HepG2 (cell line): Measurements from ENCODE around the gene TRMU. TPM values are rescaled to one million over a fixed set of nuclear protein-coding genes. Genes with fewer than 3 reads are reported as not detected.

Source experiments
- ATAC-seq: fragments of 200-7000 bp; cut with Tn5 transposase; 3 replicates; pipeline ENCODE4 v1.9.1; 2020; ENCODE audit warnings: mild to moderate bottlenecking, moderate library complexity
- BruUV-seq: library from RNA; stranded (reverse); fragments of 400-500 nt; replicated peaks from 2 replicates; lab custom pipeline; 2021; lab: Mats Ljungman, UMichigan
- CTCF ChIA-PET: fragments of 300-600 bp; formaldehyde crosslinking; extraction: SDS; loops from one replicate; lab custom pipeline; 2021; ENCODE audit warnings: low total read pairs, inconsistent platforms, low intra/inter-chr PET ratio; lab: Yijun Ruan, JAX
- POLR2A ChIA-PET: fragments of 350-600 bp; sonication (Branson Sonifier 250); formaldehyde crosslinking; loops from one replicate; lab custom pipeline; 2020; ENCODE audit warnings: antibody characterized with exemption, inconsistent platforms; lab: Yijun Ruan, JAX
- DNase-seq: peaks from one replicate; pipeline ENCODE4 v3.0.0-alpha.2; 2015; ENCODE audit warnings: low spot score
- FAIRE-seq: peaks from 3 replicates; lab custom pipeline; 2011; peaks lifted over from hg19 to GRCh38; lab: Jason Lieb, UNC
- H2AFZ ChIP-seq: one replicate; pipeline ENCODE4 v1.6.1; 2011; ENCODE audit warnings: low read length, inconsistent platforms
- H3K27ac ChIP-seq: fragments of 300-600 bp; 3 replicates; pipeline ENCODE4 v1.8.0; 2011; ENCODE audit warnings: mixed run types, mild to moderate bottlenecking, mixed read lengths, low read length, inconsistent platforms; ENCODE audit not compliant: insufficient read depth; ENCODE audit errors: extremely low read length
- H3K27me3 ChIP-seq, 2 experiments: fragments of 200-600 bp in 1 of 2; 2 replicates in 1 of 2; 3 replicates in 1 of 2; pipeline versions ENCODE4 v1.6.0 to v1.8.0; 2011; ENCODE audit warnings: low read length in 2 of 2, mild to moderate bottlenecking in 2 of 2, moderate library complexity in 2 of 2, inconsistent platforms in 1 of 2; ENCODE audit not compliant: insufficient read depth in 2 of 2, control insufficient read depth in 1 of 2
- H3K36me3 ChIP-seq, 2 experiments: fragments of 200-600 bp in 1 of 2; replicated peaks in 1 of 2; 2 replicates in 1 of 2; 3 replicates in 1 of 2; pipeline versions ENCODE4 v1.5.1 to v1.8.0; 2011; ENCODE audit warnings: low read length in 2 of 2, inconsistent platforms in 1 of 2; ENCODE audit not compliant: insufficient read depth in 2 of 2, control insufficient read depth in 1 of 2
- H3K4me1 ChIP-seq: 2 replicates; pipeline ENCODE4 v1.5.1; 2012; ENCODE audit warnings: low read length, inconsistent platforms; ENCODE audit not compliant: insufficient read depth
- H3K4me2 ChIP-seq: 2 replicates; pipeline ENCODE4 v1.6.0; 2011; ENCODE audit warnings: low read depth, low read length, inconsistent platforms
- H3K4me3 ChIP-seq, 3 experiments: fragments of 200-600 bp in 1 of 3; sonication (generic), shearing (Covaris generic) in 1 of 3; replicated peaks in 1 of 3; 2 replicates each; pipeline ENCODE4 v1.5.1; 2011 to 2016; ENCODE audit warnings: low read length in 3 of 3, inconsistent platforms in 2 of 3, low read depth in 2 of 3, mild to moderate bottlenecking in 2 of 3, control low read depth in 1 of 3, mixed read lengths in 1 of 3; ENCODE audit not compliant: insufficient read depth in 1 of 3
- H3K79me2 ChIP-seq: one replicate; pipeline ENCODE4 v1.6.1; 2011; ENCODE audit warnings: low read length, inconsistent platforms; ENCODE audit not compliant: insufficient read depth
- H3K9ac ChIP-seq: 2 replicates; pipeline ENCODE4 v1.6.0; 2011; ENCODE audit warnings: mild to moderate bottlenecking, low read depth, low read length, inconsistent platforms; ENCODE audit not compliant: insufficient read depth
- H3K9me3 ChIP-seq: 2 replicates; pipeline ENCODE4 v1.5.1; 2012; ENCODE audit warnings: mild to moderate bottlenecking, low read length
- H4K20me1 ChIP-seq: 2 replicates; pipeline ENCODE4 v1.6.0; 2011; ENCODE audit warnings: inconsistent platforms, mild to moderate bottlenecking, low read length, moderate library complexity; ENCODE audit not compliant: insufficient read depth
- ARID2 ChIP-seq: sonication (generic); formaldehyde crosslinking; IDR thresholded peaks from 2 replicates; pipeline ENCODE4 v1.8.1; 2022; ENCODE audit warnings: mild to moderate bottlenecking, missing genetic modification reagents, borderline replicate concordance
- CCDC6 ChIP-seq: sonication (generic); formaldehyde crosslinking; IDR thresholded peaks from 2 replicates; pipeline ENCODE4 v1.8.1; 2022; ENCODE audit warnings: mild to moderate bottlenecking, missing genetic modification reagents, moderate library complexity
- CEBPB ChIP-seq: IDR thresholded peaks from 2 replicates; pipeline ENCODE4 v1.6.1; 2011; ENCODE audit warnings: low read depth, low read length, improper control_type of control experiment, borderline replicate concordance
- HDAC2 ChIP-seq: sonication (generic); formaldehyde crosslinking; IDR thresholded peaks from 2 replicates; pipeline ENCODE4 v1.4.0; 2020; ENCODE audit warnings: missing genetic modification reagents
- MIER3 ChIP-seq: IDR thresholded peaks from 2 replicates; pipeline ENCODE4 v1.6.1; 2016; ENCODE audit warnings: missing compliant biosample characterization, borderline replicate concordance
- NFYC ChIP-seq: IDR thresholded peaks from 2 replicates; pipeline ENCODE4 v1.6.1; 2016; ENCODE audit warnings: missing genetic modification reagents, missing compliant biosample characterization
- NR2F6 ChIP-seq, 2 experiments: IDR thresholded peaks; 2 replicates each; pipeline ENCODE4 v1.6.1; 2016; ENCODE audit warnings: antibody characterized with exemption in 1 of 2, mild to moderate bottlenecking in 1 of 2
- RBFOX2 ChIP-seq: fragments of 200-400 bp; formaldehyde crosslinking; IDR thresholded peaks from 2 replicates; pipeline ENCODE4 v1.6.1; 2017; ENCODE audit warnings: low read depth, mild to moderate bottlenecking, low read length
- SMARCE1 ChIP-seq: fragments of 450-650 bp; IDR thresholded peaks from 2 replicates; pipeline ENCODE4 v1.6.1; 2017; ENCODE audit warnings: borderline replicate concordance
- ZBTB38 ChIP-seq: sonication (generic); formaldehyde crosslinking; IDR thresholded peaks from 2 replicates; pipeline ENCODE4 v1.5.1; 2020; ENCODE audit warnings: mild to moderate bottlenecking, missing genetic modification reagents
- ZFP1 ChIP-seq: IDR thresholded peaks from 2 replicates; pipeline ENCODE4 v1.6.1; 2016
- ZNF235 ChIP-seq: sonication (generic); formaldehyde crosslinking; IDR thresholded peaks from 2 replicates; pipeline ENCODE4 v1.8.1; 2023; ENCODE audit warnings: mild to moderate bottlenecking, missing genetic modification reagents, borderline replicate concordance
- ZNF891 ChIP-seq: sonication (generic); formaldehyde crosslinking; IDR thresholded peaks from 2 replicates; pipeline ENCODE4 v1.5.0; 2020; ENCODE audit warnings: mild to moderate bottlenecking, missing genetic modification reagents
- WGBS: methylation state at CpG from one replicate; pipeline ENCODE4 v1.1.6; 2017; ENCODE audit warnings: low lambda C conversion rate; 5-methylcytosine and 5-hydroxymethylcytosine counted together
- in situ Hi-C: cut with HindIII; loops from 2 replicates; pipeline ENCODE4 v1.10.0; 2017; ENCODE audit warnings: low pct_unique_long_range_greater_than_20kb; ENCODE audit not compliant: extremely low pct_ligation_motif_present
- intact Hi-C: fragments of 100-400 bp; cut with micrococcal nuclease; formaldehyde crosslinking; loops from one replicate; pipeline ENCODE4 v1.10.0; 2022; ENCODE audit not compliant: unreplicated experiment
- polyA plus RNA-seq, 8 experiments: library from polyadenylated mRNA; depleted of rRNA in 3 of 8; stranded (reverse) in 7 of 8; unstranded in 1 of 8; fragments of >200 nt; fragmentation: Illumina TruSeq in 4 of 8; extraction: Trizol in 4 of 8; gene quantifications; 2 replicates each; pipeline versions ENCODE4 v1.2.1 to v1.2.3, GENCODE V29; 2011 to 2016; ENCODE audit warnings: low read depth in 4 of 8, missing spikeins in 1 of 8, mixed read lengths in 1 of 8; ENCODE audit not compliant: insufficient read depth in 1 of 8
- total RNA-seq, 5 experiments: library from RNA; depleted of rRNA; stranded (reverse); fragments of >200 nt; fragmentation: Illumina TruSeq; extraction: Trizol; gene quantifications; 2 replicates each; pipeline ENCODE4 v1.2.3, GENCODE V29; 2016; ENCODE audit warnings: low read depth in 1 of 5

TRMU gene
- total and polyA plus RNA-seq, 2 of the 13 experiments (the other 11 are each of a cell fraction or from before 2014, with no cell fraction given) = 31.0 to 50.2 TPM

DNA sequence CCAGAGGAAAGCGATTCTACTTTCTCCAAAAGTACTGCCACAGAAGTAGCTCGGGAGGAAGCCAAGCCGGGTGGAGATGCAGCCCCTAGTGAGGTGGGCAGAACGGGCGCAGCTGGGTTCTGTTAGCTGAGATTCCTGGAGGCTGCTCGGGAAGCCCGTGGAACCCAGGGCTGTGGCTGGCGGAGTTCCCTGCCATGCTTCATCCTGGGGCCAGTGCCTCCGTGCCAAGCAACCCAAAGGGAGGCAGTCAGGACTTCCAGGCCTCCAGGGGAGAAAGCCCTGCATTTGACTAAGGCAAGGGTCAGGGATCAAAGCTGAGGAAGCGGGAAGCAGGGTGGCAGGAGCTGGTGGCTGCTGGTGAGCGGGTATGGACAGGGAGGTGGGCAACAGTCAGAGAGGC lies 6.7 kb upstream of the TRMU start:
- Histone ChIP-seq H3K36me3 (peaks cover 20 to 66% of the 10 kb centered on the region in 2 experiments), H3K9ac (no peak overlapping the region), H3K27me3 (no peaks in the 10 kb centered on the region), H2AFZ (no peak overlapping the region), H3K4me3 (no peak overlapping the region), H3K9me3 (no peaks in the 10 kb centered on the region), H3K79me2 (no peaks in the 10 kb centered on the region), H3K27ac (no peak overlapping the region), H3K4me2 (no peak overlapping the region), H3K4me1 (no peaks in the 10 kb centered on the region), H4K20me1 (no peaks in the 10 kb centered on the region)
- ATAC-seq = no peak
- no peak for FAIRE-seq
- DNase-seq = no peak
- CTCF ChIA-PET = no interaction called here
- TF ChIP-seq HDAC2 (CRISPR knock-in tag) = no peak
- BruUV-seq = no TSS peak
- intact Hi-C loops (no loop called here), in situ Hi-C loops (no loop called here)
- WGBS = 98% methylated on average over 8 of the region's 11 CpGs
- POLR2A ChIA-PET = no interaction called here

DNA sequence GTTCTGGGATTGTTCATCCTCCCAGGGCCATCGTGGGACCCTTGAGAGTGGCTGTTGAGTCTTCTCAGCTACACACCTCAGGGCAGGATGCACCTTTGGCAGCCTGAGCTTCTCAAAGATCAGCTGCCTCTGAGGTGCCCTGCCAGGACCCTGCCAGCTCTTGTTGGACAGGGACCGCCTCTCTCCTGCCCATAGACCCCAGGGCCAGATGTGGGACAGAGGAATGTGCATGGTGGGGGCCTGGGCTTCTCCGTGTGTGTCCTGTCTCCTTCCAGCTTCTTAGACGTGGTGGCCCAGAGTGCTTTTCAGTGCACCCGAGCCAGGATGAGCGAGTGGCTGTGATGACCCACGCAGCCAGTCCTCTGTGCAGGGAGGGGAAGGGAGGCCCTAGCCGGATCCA lies 5.9 kb upstream of the TRMU start:
- no peaks in the 10 kb centered on the region for H3K27me3 ChIP-seq
- no peak overlapping the region for H2AFZ ChIP-seq
- in situ Hi-C loops (no loop called here), intact Hi-C loops (no loop called here)
- CTCF ChIA-PET = no interaction called here
- TF ChIP-seq CCDC6 (CRISPR knock-in tag) (no peak), ZBTB38 (no peak), ZFP1 (no peak), ZNF235 (CRISPR knock-in tag) (no peak), CEBPB (no peak), SMARCE1 (no peak), NR2F6 (IDR thresholded peaks at IDR 0.05) (no peak), NR2F6 (CRISPR knock-in tag; IDR thresholded peaks at IDR 0.05) (no peak), NFYC (no peak), ARID2 (CRISPR knock-in tag) (no peak), MIER3 (no peak), RBFOX2 (no peak), ZNF891 (no peak)
- TF ChIP-seq, all 625 proteins: peak for 0
- no peak for ATAC-seq
- no TSS peak for BruUV-seq
- 87% methylated on average over 3 of the region's 8 CpGs for WGBS
- no peak for FAIRE-seq
- peaks cover 3% of the 10 kb centered on the region for H3K4me1 ChIP-seq
- POLR2A ChIA-PET = no interaction called here
- DNase-seq = no peak
- H3K4me3 ChIP-seq = no peak overlapping the region
- no peak overlapping the region for H3K9ac ChIP-seq
- no peak overlapping the region for H3K27ac ChIP-seq
- H3K9me3 ChIP-seq = no peaks in the 10 kb centered on the region
- peaks cover 18 to 58% of the 10 kb centered on the region in 2 experiments for H3K36me3 ChIP-seq
- no peaks in the 10 kb centered on the region for H4K20me1 ChIP-seq
- H3K4me2 ChIP-seq = no peak overlapping the region
- H3K79me2 ChIP-seq = no peaks in the 10 kb centered on the region
